Measurements from ENCODE around the gene RNFT2.
"Not testable (repeated sequence)": the region's sequence is repeated elsewhere in the genome, so short reads cannot be mapped to it uniquely, and the experiment has no call there.

The RNFT2 gene

DNA sequence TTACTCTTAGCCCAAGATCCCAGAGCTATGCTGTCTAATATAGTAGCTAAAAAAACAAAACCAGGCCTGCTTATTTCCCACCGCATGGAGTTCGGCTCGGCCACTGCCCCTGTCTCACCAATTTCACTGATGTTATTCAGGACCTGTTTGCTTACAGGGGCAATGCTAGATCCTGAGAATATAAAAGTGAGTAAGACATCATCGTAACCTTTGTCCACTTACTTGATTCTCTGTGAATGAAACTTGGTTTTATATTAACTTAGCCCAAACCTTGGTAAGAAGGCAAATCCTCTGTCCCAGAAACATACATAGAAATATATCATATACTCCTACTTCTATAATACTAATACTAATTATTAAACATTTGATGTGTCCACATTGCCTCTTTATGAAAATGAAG is 56.6 kb downstream of the RNFT2 start:
- no peak for DNase-seq (ENCODE audit: low read depth, low spot score)

DNA sequence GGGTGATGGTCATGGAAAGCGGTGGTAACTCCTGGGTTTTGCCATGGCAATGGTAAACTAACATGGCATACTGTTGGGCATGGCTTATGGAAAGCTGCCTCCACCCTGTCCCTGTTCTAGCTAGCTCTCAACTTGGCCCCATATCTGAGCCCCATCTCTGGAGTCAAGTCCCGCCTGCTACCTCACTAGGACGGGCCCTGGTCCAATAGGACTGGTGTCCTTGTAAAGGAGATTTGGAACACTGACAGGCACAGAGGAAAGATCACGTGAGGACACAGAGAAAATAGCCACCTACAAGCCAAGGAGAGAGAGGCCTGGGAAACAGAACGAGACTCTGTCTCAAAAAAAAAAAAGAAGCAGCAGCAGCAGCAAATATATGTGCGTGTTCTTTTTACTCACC is 59.8 kb downstream of the RNFT2 start:
- no peak for DNase-seq (ENCODE audit: low read depth, low spot score)

GRCh38 chr12:116798719-116799118 is 60.6 kb downstream of the RNFT2 start:
- DNase-seq (ENCODE audit: low read depth, low spot score), result no peak

DNA sequence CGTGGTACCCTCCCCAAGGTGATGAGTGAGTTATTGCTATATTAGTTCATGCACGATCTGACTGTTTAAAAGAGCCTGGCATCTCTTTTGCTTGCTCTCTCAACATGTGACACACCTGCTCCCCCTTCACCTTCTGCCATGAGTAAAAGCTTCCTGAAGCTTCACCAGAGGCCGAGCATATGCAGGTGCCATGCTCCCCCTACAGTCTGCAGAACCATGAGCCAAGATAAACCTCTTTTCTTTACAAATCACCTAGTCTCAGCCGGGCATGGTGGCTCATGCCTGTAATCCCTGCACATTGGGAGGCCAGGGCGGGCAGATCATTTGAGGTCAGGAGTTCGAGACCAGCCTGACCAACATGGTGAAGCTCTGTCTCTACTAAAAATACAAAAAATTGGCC is 61.8 kb downstream of the RNFT2 start:
- no peak for DNase-seq (ENCODE audit: low read depth, low spot score)

DNA sequence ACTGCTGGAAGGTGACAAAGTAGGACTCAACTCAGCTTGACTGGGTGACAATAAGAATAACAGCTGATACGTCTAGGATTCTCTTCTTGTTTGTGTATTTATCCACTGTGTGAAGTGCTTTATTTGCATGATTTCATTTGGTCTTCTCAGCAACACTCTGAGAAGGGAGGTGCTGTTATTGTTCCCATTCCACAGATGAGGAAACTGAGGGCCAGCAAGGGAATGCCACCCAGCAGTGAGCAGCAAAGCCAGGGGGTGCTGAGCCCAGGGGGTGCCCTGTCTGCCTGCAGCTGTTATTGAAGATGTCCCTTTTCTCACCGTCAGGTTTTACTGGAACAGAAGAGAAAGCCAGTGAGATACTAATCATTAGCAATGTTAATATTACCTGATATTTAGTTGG is 62.8 kb downstream of the RNFT2 start:
- DNase-seq (ENCODE audit: low read depth, low spot score), result no peak

GRCh38 chr12:116802018-116802417 is 63.9 kb downstream of the RNFT2 start:
- no peak for DNase-seq (ENCODE audit: low read depth, low spot score)

DNA sequence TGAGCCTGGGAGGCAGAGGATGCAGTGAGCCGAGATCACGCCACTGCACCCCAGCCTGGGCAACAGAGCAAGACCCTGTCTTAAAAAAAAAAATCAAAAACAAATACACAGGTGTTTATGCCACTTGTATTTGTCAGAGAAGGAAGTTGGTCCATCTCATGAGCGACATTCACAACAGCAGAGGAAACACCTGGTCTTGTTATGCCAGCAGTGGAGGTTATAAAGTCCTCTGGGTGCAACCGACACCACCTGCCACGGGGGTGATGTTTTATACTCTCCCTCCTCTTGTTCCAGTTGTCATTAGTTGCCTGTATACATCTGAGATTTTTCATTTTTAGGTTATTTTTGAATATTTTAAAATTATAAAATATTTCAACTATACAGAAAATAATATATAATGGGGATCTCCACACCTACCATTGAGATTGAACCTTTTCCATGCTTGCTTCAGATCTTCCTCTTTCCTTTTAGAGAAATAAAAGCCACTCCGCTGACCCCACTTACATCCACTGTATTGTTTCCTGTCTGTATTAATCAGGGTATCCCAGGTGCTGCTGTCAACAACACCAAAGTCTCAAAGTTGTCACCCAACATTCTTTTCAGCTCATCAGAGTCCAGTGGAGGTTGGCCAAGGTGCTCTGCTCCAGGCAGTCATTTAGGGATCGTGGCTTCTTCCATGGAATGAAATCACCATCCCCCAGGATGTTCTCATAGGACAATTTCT is 65.1 kb downstream of the RNFT2 start:
- no peak for DNase-seq (ENCODE audit: low read depth, low spot score)

DNA sequence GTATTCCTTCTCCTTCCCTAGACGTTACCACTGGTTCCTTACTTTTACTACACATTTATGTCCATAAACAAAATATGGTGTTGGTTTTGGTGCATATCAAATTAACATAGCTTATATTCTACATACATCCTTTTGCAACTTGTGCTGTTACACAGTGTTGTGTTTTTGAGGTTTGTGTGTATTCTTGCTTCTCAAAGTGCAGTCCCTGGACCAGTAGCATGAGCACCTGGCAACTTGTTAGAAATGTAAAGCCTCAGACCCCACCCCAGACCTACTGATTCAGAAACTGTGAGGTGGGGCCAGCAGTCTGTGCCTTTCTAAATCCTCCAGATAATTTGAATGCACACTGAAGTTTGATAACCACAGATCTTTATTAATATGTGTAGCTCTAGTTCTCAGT is 65.9 kb downstream of the RNFT2 start:
- DNase-seq (ENCODE audit: low read depth, low spot score), result no peak

GRCh38 chr12:116806845-116807440 is 68.8 kb downstream of the RNFT2 start:
- DNase-seq (ENCODE audit: low read depth, low spot score), result no peak

DNA sequence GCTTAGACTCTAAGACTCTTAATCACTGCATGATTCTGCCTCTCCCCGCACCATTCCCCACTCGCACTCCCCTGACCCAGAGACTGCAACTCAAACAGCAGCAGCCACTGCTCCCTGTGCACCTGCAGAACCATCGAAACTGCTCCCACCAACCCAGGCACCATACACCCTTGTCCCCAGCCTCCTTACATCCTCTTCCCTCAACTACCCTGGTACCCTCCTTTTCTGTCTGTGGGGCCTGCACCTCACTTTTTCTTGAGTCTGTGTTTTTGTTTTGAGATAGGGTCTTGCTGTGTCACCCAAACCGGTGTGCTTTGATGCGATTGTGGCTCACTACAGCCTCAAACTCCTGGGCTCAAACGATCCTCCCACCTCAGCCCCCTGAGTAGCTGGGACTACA is 69.4 kb downstream of the RNFT2 start:
- DNase-seq (ENCODE audit: low read depth, low spot score), result no peak

GRCh38 chr12:116808113-116809105 is 70.3 kb downstream of the RNFT2 start:
- no peak for DNase-seq (ENCODE audit: low read depth, low spot score)

DNA sequence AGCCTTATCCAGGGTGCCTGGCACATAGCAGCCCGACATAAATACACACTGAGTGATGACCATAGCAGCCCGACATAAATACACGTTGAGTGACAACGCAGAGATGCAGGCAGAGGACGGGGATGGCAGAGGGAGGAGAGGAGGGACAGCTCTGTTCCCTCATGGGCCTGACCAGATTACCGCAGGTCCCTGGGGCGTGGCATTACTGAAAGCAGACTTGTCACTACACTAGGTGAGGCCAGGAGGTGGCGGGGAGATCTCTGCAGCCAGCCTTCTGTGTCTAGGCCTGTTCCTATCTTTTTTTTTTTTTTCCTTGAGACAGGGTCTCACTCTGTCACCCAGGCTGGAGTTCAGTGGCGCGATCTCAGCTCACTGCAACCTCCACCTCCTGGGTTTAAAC is 74.1 kb downstream of the RNFT2 start:
- DNase-seq (ENCODE audit: low read depth, low spot score), result no peak

DNA sequence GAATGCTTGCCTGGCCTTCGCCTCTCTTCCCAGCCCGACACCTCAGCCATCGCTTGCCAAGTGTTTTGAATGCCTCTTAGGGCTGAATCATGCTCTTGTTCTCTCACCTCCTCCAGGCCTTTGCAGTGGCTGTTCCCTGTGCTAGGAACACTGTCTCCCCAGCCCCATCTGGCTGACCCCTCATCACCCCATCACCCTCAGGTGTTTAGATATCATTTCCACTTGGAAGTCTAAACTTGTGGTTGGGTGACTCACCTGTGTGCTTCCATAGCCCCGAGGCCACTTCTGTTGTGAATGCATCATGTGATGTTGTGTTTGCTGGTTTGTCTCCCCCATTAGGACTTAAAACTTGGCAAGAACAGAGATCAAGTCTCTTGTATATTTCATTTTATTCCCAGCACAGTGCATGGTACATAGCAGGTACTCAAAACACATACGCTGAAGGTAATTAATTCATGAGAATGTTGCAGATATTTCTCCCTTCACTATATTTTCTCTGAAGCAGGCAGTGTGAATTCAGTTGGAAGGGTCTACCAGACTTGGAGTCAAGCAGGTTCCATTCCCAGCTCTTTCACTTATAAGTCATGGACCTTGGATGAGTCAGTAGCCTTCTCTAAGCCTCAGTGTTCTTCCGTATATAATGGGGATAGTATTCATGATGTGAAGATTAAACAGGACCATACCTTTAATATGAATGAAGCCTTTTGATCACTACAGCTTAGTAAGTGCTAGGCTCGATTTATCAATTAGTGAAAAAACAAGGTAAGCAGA is 75.3 kb downstream of the RNFT2 start:
- DNase-seq (ENCODE audit: low read depth, low spot score), result peak; percentile 51

DNA sequence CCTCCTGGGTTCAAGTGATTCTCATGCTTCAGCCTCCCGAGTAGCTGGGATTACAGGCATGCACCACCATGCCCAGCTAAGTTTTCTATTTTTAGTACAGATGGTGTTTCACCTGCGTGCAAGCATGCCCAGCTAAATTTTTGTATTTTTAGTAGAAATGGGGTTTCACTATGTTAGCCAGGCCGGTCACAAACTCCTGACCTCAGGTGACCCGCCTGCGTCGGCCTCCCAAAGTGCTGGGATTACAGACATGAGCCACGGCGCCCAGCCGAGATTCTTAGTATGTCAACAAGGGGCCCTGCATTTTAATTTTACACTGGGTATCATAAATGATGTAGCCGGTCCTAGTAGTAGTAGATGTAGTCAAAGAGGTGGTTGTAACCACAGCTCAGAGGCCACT is 76.7 kb downstream of the RNFT2 start:
- DNase-seq (ENCODE audit: low read depth, low spot score), result not testable (repeated sequence)

GRCh38 chr12:116818341-116818856 is 80.3 kb downstream of the RNFT2 start:
- peak; percentile 23 for DNase-seq (ENCODE audit: low read depth, low spot score)

- DNase-seq (ENCODE audit: low read depth, low spot score), result peak; percentile 98
These were observed 81.1 kb downstream of the RNFT2 start for GRCh38 chr12:116818948-116819832.

GRCh38 chr12:116820064-116820656 is 82.0 kb downstream of the RNFT2 start:
- peak; percentile 16 for DNase-seq (ENCODE audit: low read depth, low spot score)

GRCh38 chr12:116821291-116821690 is 83.2 kb downstream of the RNFT2 start:
- DNase-seq (ENCODE audit: low read depth, low spot score), result no peak

DNA sequence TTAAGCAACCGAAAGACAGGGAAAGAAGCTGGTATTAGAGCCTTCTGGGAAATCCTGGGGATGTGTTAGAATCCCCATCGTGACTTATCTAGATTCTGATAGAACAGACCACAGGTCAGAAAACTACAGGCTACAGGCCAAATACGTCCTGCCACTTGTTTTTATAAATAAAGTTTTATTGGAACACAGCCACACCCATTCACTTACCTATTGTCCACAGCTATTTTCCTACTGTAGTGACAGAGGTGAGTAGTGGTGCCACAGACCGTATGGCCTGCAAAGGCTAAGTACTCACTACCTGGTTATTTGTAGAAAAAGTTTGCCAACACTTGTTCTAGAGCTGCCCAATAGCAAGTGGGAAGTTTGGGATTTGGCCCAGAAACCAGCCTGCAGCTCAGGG is 89.3 kb downstream of the RNFT2 start:
- no peak for DNase-seq (ENCODE audit: low read depth, low spot score)

GRCh38 chr12:116832353-116832752 is 94.2 kb downstream of the RNFT2 start:
- no peak for DNase-seq (ENCODE audit: low read depth, low spot score)
